ENCODE data around the gene TSPOAP1. TPM values are rescaled to one million over a fixed set of nuclear protein-coding genes. Genes with fewer than 3 reads are reported as not detected.

Gene TSPOAP1
- polyA plus RNA-seq, 1 of the 3 experiments (the other 2 are of a cell fraction) = 0.79 TPM

DNA sequence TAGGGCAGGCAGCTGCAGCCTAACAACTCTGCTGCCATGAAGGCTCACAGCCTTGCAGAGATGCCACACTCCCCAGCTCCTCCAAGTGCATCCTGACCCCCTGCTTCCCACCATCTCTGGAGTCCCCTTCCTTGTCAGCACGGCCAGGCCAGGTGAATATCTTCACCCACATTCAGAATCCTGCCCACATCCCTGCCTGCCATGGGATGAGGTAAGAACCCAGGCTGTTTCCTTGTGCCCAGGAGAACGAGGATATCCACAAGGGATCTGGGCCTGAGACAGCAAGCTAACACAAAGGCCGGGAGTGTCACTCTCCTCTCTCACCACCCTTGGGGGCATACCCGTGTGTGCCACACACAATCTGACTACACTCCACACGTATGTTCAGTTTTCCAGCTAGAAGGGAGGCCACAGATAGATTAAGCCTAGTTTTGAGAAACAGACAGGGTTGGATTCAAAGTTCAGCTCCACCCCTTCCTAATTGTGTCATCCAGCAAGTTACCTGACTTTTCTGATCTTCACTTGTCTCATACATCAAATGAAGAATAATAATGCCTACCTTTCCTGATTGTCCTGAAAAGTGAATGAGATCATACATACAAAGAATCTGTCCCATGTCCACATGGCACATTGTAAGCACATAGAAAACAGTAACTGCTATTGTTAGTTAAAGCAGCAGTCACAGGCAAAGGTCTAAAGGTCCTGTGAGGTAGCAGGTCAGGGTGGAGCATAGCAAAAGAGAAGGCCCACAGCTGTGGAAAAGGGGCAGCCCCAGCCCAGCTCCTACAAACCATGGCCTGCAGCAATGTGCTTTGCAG, 40.8 kb upstream of the TSPOAP1 start:
- no peak overlapping the region for H2AFZ ChIP-seq (ENCODE audit: low read depth)
- WGBS (ENCODE audit: low lambda C conversion rate) = 28% methylated on average over 5 of the region's 5 CpGs
- TF ChIP-seq CTCF (IDR thresholded peaks at IDR 0.05) (no peak), EZH2phosphoT487 (IDR thresholded peaks at IDR 0.05; ENCODE audit: borderline replicate concordance, low read depth) (no peak), USF1 (IDR thresholded peaks at IDR 0.05; ENCODE audit: borderline replicate concordance, low read depth) (no peak), POLR2AphosphoS5 (IDR thresholded peaks at IDR 0.05; ENCODE audit: low read depth, low read length) (no peak), RXRA (IDR thresholded peaks at IDR 0.05; ENCODE audit: borderline replicate concordance, low read depth) (no peak), PBX3 (IDR thresholded peaks at IDR 0.05) (no peak), NRF1 (IDR thresholded peaks at IDR 0.05; ENCODE audit: low read depth, low read length) (no peak), TAF1 (IDR thresholded peaks at IDR 0.05; ENCODE audit: borderline replicate concordance, low read depth, low read length) (no peak), RCOR1 (IDR thresholded peaks at IDR 0.05; ENCODE audit: low read length) (no peak), SMC3 (IDR thresholded peaks at IDR 0.05; ENCODE audit: low read depth, low read length) (no peak), GATA2 (CRISPR knock-in tag; IDR thresholded peaks at IDR 0.05) (no peak), YY1 (IDR thresholded peaks at IDR 0.05; ENCODE audit: low read depth) (no peak)
- TF ChIP-seq, protein P1, sequence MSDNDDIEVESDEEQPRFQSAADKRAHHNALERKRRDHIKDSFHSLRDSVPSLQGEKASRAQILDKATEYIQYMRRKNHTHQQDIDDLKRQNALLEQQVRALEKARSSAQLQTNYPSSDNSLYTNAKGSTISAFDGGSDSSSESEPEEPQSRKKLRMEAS (IDR thresholded peaks at IDR 0.05; ENCODE audit: low read depth) = no peak
- TF ChIP-seq, protein P2, sequence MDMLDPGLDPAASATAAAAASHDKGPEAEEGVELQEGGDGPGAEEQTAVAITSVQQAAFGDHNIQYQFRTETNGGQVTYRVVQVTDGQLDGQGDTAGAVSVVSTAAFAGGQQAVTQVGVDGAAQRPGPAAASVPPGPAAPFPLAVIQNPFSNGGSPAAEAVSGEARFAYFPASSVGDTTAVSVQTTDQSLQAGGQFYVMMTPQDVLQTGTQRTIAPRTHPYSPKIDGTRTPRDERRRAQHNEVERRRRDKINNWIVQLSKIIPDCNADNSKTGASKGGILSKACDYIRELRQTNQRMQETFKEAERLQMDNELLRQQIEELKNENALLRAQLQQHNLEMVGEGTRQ (IDR thresholded peaks at IDR 0.05; ENCODE audit: borderline replicate concordance, low read depth, low read length) = no peak
- H3K27ac ChIP-seq (ENCODE audit: low read depth in 2 of 2, low read length in 1 of 2) = no peak overlapping the region
- H3K79me2 ChIP-seq (ENCODE audit: insufficient read depth) = no peaks in the 10 kb centered on the region
- POLR2A ChIA-PET = interaction anchor here (1.3 kb wide), 1 partner anchor 17 kb away, joined by 3 read pairs; the partner anchor contains the start of gene SUPT4H1
- H3K27me3 ChIP-seq (ENCODE audit: insufficient read depth) = no peaks in the 10 kb centered on the region; the same call in 1 of the 2 replicates
- no peaks in the 10 kb centered on the region for H3K4me1 ChIP-seq (ENCODE audit: control insufficient read depth in 1 of 2, insufficient read depth in 2 of 2, low read depth in 1 of 2, low read length in 1 of 2)
- no peak for DNase-seq
- H3K9me3 ChIP-seq = no peaks in the 10 kb centered on the region
- no peaks in the 10 kb centered on the region for H3K9me2 ChIP-seq
- no peaks in the 10 kb centered on the region for H3F3A ChIP-seq (replicated peaks; ENCODE audit: insufficient read depth)
- H4K20me1 ChIP-seq (ENCODE audit: insufficient read depth) = no peaks in the 10 kb centered on the region
- no peaks in the 10 kb centered on the region for H3K36me3 ChIP-seq (replicated peaks in 1 of 2; ENCODE audit: control insufficient read depth in 1 of 2, insufficient read depth in 2 of 2, low read length in 1 of 2)
- CTCF ChIA-PET = interaction anchor here (0.7 to 5.7 kb wide), 5 partner anchors 13 to 120 kb away, joined by 3 to 21 read pairs (median 3); partner anchors contain the start of gene RNF43
- no peak overlapping the region for H3K4me3 ChIP-seq (ENCODE audit: low read depth in 2 of 2, low read length in 1 of 2)
- H3K4me2 ChIP-seq = no peak overlapping the region
- no peak overlapping the region for H3K9ac ChIP-seq

Data from SK-N-SH (cell line).